Measurements from ENCODE around the gene PRR20G.

Gene PRR20G

DNA sequence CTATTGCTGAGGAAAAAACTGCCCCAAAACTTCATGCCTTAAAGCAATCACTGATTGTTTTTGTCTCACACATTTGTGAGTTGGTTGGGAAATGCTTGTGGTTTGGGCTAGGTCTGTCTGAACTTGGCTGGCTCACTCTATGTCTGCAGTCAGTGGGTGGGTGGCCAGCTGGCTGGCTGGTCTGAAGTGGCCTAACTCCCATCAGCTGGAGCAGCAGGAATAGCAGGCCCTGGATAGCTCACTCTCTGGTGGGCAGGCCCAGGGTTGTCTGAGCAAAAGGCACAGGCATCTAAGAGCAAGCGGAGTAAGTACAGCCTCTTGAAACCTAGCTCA, 37.7 kb upstream of the PRR20G start:
- DNase-seq (ENCODE audit: extremely low read depth, low read depth), result no peak
- H3K4me3 ChIP-seq (replicated peaks; ENCODE audit: low read depth, low read length), result no peak overlapping the region
- TF ChIP-seq, protein P1, sequence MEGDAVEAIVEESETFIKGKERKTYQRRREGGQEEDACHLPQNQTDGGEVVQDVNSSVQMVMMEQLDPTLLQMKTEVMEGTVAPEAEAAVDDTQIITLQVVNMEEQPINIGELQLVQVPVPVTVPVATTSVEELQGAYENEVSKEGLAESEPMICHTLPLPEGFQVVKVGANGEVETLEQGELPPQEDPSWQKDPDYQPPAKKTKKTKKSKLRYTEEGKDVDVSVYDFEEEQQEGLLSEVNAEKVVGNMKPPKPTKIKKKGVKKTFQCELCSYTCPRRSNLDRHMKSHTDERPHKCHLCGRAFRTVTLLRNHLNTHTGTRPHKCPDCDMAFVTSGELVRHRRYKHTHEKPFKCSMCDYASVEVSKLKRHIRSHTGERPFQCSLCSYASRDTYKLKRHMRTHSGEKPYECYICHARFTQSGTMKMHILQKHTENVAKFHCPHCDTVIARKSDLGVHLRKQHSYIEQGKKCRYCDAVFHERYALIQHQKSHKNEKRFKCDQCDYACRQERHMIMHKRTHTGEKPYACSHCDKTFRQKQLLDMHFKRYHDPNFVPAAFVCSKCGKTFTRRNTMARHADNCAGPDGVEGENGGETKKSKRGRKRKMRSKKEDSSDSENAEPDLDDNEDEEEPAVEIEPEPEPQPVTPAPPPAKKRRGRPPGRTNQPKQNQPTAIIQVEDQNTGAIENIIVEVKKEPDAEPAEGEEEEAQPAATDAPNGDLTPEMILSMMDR (IDR thresholded peaks at IDR 0.05; ENCODE audit: low read depth, low read length, missing control alignments), result no peak

DNA sequence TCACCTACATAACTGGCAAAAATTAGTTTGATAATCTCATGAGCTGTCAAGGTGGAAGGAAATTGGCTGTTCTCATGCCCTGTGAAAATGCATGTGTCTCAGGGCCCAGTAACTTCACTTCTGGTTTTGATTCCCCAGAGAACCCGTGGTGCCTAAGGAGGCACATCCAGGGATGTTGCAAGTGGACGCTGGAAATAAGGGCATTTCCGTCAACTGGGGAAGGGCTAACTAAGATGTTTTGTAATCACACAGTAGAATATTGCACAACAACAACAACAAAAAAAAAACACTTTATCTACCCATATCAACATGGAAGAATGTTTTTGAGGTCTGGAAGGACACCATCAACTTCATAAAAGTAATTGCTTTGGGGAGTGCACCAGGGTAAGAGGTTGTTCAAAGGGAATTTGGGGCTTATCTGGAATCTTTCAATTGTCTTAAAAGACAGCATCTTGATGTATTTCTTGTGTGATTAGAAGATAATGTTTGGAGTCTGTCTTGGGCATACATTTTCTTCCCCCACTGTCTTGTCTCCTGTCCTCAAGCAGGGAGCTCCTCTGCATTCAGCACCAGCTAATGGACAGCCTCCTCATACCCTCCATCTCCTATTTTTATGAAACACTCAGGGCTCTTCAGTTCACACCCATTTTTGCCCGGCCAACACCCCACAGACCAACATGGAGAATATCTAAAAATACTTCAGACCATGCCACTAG, 37.2 kb upstream of the PRR20G start:
- TF ChIP-seq, protein P1 (IDR thresholded peaks at IDR 0.05; ENCODE audit: low read depth, low read length, missing control alignments), result no peak
- H3K4me3 ChIP-seq (replicated peaks; ENCODE audit: low read depth, low read length), result no peak overlapping the region

DNA sequence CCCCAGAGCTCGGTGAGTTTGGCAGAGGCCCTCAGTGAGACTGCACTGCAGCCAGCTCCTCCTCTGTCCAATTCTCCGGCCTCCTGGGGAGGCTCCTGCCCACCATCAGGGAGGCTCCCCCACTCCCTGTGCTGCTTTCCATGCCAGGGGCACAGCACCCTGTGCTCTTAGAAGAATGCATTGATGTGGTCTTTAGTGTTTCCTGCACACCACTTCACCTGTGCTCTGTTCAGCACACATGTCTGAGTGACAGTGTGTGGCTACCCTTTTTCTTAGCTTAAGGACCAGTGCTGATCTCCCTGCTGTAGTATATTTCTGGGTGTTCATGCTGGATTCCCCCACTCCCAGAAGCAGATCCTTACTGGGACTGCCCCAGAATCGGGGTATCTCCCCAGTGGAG, 36.2 kb upstream of the PRR20G start:
- TF ChIP-seq, protein P1 (IDR thresholded peaks at IDR 0.05; ENCODE audit: low read depth, low read length, missing control alignments), result no peak
- no peak overlapping the region for H3K4me3 ChIP-seq (replicated peaks; ENCODE audit: low read depth, low read length)
- DNase-seq (ENCODE audit: extremely low read depth, low read depth), result no peak

More for the DNA sequence above, 37.2 kb upstream of the PRR20G start:
- DNase-seq (ENCODE audit: extremely low read depth, low read depth), result no peak

DNA sequence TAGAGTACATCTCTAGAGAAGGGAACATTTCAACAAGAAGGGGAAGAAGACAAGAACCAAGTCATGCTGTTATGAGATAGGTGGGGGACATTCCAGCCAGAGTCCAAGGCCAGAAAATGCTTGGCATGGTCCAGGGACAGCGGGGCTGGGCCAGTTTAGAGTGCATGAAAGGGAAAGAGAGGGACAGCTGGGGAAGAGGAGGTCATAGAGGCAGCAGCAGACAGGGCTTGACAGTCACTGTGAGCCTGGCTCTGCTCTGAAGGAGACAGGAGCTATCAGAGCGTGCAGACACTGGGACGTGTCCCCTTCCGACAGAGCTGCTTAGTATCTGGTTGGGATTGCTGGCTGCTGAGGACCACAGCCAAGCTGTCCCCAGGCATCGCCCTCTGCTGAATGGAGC, 35.7 kb upstream of the PRR20G start:
- no peak for DNase-seq (ENCODE audit: extremely low read depth, low read depth)
- TF ChIP-seq, protein P1 (IDR thresholded peaks at IDR 0.05; ENCODE audit: low read depth, low read length, missing control alignments), result no peak
- no peak overlapping the region for H3K4me3 ChIP-seq (replicated peaks; ENCODE audit: low read depth, low read length)

DNA sequence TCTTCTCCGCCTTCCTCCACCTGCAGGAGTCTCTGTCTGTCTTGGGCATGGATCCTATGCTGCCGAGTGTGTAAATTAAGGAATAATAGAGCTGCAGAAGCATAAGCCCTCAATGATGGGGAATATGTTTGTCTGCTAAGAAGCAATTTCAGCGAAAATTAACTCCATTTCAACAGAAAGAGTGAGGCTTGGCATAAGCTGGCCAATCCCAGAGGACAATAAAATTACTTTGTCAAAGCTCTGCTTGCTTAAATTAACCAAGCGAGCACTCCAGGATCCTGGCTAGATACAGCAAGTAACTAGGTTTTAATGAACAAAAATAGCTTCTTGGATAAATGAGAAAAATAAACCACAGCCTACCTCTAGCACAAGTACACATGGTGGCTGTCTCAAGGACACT, 33.5 kb upstream of the PRR20G start:
- H3K4me3 ChIP-seq (replicated peaks; ENCODE audit: low read depth, low read length), result no peak overlapping the region
- DNase-seq (ENCODE audit: extremely low read depth, low read depth), result no peak
- TF ChIP-seq, protein P1 (IDR thresholded peaks at IDR 0.05; ENCODE audit: low read depth, low read length, missing control alignments), result no peak

DNA sequence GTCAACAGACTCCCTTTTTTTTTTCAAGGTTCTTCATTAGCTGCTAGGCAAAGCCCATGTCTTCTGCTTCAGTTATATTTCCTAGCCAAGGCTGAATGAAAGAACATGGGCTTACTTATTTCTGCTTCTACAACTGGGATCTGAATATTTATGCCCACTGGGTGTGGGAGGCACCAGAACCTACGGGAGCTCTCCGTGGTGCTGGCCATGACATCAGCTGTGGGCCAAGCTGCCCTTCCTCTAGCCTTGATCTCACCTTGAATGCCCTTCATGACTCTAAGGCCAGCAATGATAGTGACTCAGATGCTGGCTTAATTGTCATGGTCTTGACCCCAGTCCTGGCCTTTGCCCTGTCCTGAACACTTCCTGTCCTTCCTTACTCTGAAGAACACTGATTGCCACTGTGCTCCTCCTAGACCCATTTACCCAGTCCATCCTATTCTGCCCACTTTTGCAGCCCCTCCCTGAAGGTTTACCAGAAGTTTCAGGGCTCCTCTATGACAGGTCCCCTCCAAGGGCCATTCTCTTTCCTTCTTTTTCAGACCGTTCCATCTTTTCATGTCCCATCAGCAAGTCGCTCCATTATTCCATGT, 32.8 kb upstream of the PRR20G start:
- DNase-seq (ENCODE audit: extremely low read depth, low read depth), result no peak
- TF ChIP-seq, protein P1 (IDR thresholded peaks at IDR 0.05; ENCODE audit: low read depth, low read length, missing control alignments), result no peak
- H3K4me3 ChIP-seq (replicated peaks; ENCODE audit: low read depth, low read length), result no peak overlapping the region
